H9 (cell line): Measurements from ENCODE around the gene DTYMK. TPM values are rescaled to one million over a fixed set of nuclear protein-coding genes. Genes with fewer than 3 reads are reported as not detected.

Source experiments
- DNase-seq: peaks from one replicate; pipeline ENCODE4 v3.0.0-alpha.2; 2017
- H2AFZ ChIP-seq: one replicate; pipeline ENCODE4 v1.6.1; 2013; ENCODE audit warnings: mild to moderate bottlenecking, low read length, control low read depth, moderate library complexity
- H2AK5ac ChIP-seq: 2 replicates; pipeline ENCODE4 v1.6.1; 2013; ENCODE audit warnings: low read length, control low read depth, mixed read lengths; ENCODE audit not compliant: insufficient read length
- H2BK120ac ChIP-seq: one replicate; pipeline ENCODE4 v1.6.1; 2013; ENCODE audit warnings: low read depth, mild to moderate bottlenecking, low read length, control low read depth, inconsistent platforms; ENCODE audit not compliant: poor library complexity, severe bottlenecking
- H2BK12ac ChIP-seq: 2 replicates; pipeline ENCODE4 v1.6.1; 2013; ENCODE audit warnings: low read length, control low read depth, mixed read lengths, low read depth; ENCODE audit not compliant: insufficient read length
- H2BK15ac ChIP-seq: 2 replicates; pipeline ENCODE4 v1.6.1; 2013; ENCODE audit warnings: low read depth, low read length, control low read depth
- H2BK20ac ChIP-seq: one replicate; pipeline ENCODE4 v1.6.1; 2013; ENCODE audit warnings: low read depth, mild to moderate bottlenecking, low read length, control low read depth, inconsistent platforms; ENCODE audit not compliant: poor library complexity, severe bottlenecking
- H2BK5ac ChIP-seq: 2 replicates; pipeline ENCODE4 v1.6.1; 2013; ENCODE audit warnings: low read length, control low read depth, mixed read lengths; ENCODE audit not compliant: insufficient read length
- H3K14ac ChIP-seq: 2 replicates; pipeline ENCODE4 v1.6.1; 2013; ENCODE audit warnings: low read length, control low read depth; ENCODE audit not compliant: insufficient read depth
- H3K18ac ChIP-seq: 2 replicates; pipeline ENCODE4 v1.6.1; 2013; ENCODE audit warnings: low read depth, mild to moderate bottlenecking, mixed read lengths, low read length, control low read depth; ENCODE audit not compliant: insufficient read length
- H3K23ac ChIP-seq: 2 replicates; pipeline ENCODE4 v1.6.1; 2013; ENCODE audit warnings: low read length, control low read depth, mixed read lengths, low read depth; ENCODE audit not compliant: insufficient read length
- H3K23me2 ChIP-seq: 2 replicates; pipeline ENCODE4 v1.6.1; 2013; ENCODE audit warnings: low read depth, mild to moderate bottlenecking, mixed read lengths, low read length, control low read depth; ENCODE audit not compliant: insufficient read length, poor library complexity, severe bottlenecking
- H3K27ac ChIP-seq: 2 replicates; pipeline ENCODE4 v1.5.1; 2013; ENCODE audit warnings: low read length, control low read depth, mixed read lengths, low read depth; ENCODE audit not compliant: insufficient read length
- H3K27me3 ChIP-seq: 2 replicates; pipeline ENCODE4 v1.6.1; 2013; ENCODE audit warnings: low read length, control low read depth, inconsistent platforms; ENCODE audit not compliant: insufficient read depth
- H3K4ac ChIP-seq: 2 replicates; pipeline ENCODE4 v1.6.1; 2013; ENCODE audit warnings: low read depth, mild to moderate bottlenecking, control low read depth, inconsistent platforms, low read length, moderate library complexity
- H3K4me1 ChIP-seq: 2 replicates; pipeline ENCODE4 v1.6.1; 2013; ENCODE audit warnings: low read length, control low read depth, inconsistent platforms; ENCODE audit not compliant: insufficient read depth
- H3K4me2 ChIP-seq: 2 replicates; pipeline ENCODE4 v1.6.1; 2013; ENCODE audit warnings: low read length, control low read depth, mixed read lengths; ENCODE audit not compliant: insufficient read length, insufficient read depth
- H3K56ac ChIP-seq: 2 replicates; pipeline ENCODE4 v1.6.1; 2013; ENCODE audit warnings: low read depth, mild to moderate bottlenecking, mixed read lengths, low read length, control low read depth; ENCODE audit not compliant: insufficient read length
- H3K79me1 ChIP-seq: 2 replicates; pipeline ENCODE4 v1.6.1; 2013; ENCODE audit warnings: low read depth, mild to moderate bottlenecking, moderate library complexity, low read length, control low read depth, inconsistent platforms; ENCODE audit not compliant: insufficient read depth, poor library complexity, severe bottlenecking
- H3K79me2 ChIP-seq: 2 replicates; pipeline ENCODE4 v1.6.1; 2013; ENCODE audit warnings: low read length, control low read depth, inconsistent platforms; ENCODE audit not compliant: insufficient read depth
- H3K9ac ChIP-seq: 2 replicates; pipeline ENCODE4 v1.6.1; 2013; ENCODE audit warnings: low read length, control low read depth, mixed read lengths; ENCODE audit not compliant: insufficient read length; ENCODE audit errors: extremely low read depth
- H3K9me3 ChIP-seq: one replicate; pipeline ENCODE4 v1.6.1; 2013; ENCODE audit warnings: low read depth, low read length, inconsistent platforms; ENCODE audit not compliant: control insufficient read depth
- H3T11ph ChIP-seq: one replicate; pipeline ENCODE4 v1.6.1; 2013; ENCODE audit warnings: mild to moderate bottlenecking, low read length, control low read depth, inconsistent platforms
- H4K20me1 ChIP-seq: one replicate; pipeline ENCODE4 v1.6.1; 2013; ENCODE audit not compliant: control insufficient read depth, insufficient read length, insufficient read depth
- H4K5ac ChIP-seq: 2 replicates; pipeline ENCODE4 v1.6.1; 2013; ENCODE audit warnings: low read depth, mild to moderate bottlenecking, mixed read lengths, low read length, control low read depth; ENCODE audit not compliant: insufficient read length
- H4K8ac ChIP-seq: replicated peaks from 2 replicates; pipeline ENCODE4 v1.6.1; 2013; ENCODE audit warnings: low read length, control low read depth, mixed read lengths, low read depth; ENCODE audit not compliant: insufficient read length
- H4K91ac ChIP-seq: 2 replicates; pipeline ENCODE4 v1.6.1; 2013; ENCODE audit warnings: low read depth, mild to moderate bottlenecking, moderate library complexity, mixed read lengths, low read length, control low read depth; ENCODE audit not compliant: insufficient read length
- H3K27ac Mint-ChIP-seq, 3 experiments: 2 replicates in 2 of 3; 3 replicates in 1 of 3; pipeline ENCODE4 v1.8.0; 2020 to 2021; ENCODE audit warnings: mixed read lengths in 3 of 3, mild to moderate bottlenecking in 1 of 3, moderate library complexity in 1 of 3
- H3K27me3 Mint-ChIP-seq: 2 replicates; pipeline ENCODE4 v1.8.0; 2021; ENCODE audit warnings: low read depth, mild to moderate bottlenecking, moderate library complexity, mixed read lengths
- H3K36me3 Mint-ChIP-seq, 3 experiments: 2 replicates in 2 of 3; 3 replicates in 1 of 3; pipeline ENCODE4 v1.8.0; 2020 to 2021; ENCODE audit warnings: low read depth in 3 of 3, mixed read lengths in 3 of 3; ENCODE audit not compliant: insufficient read depth in 1 of 3
- H3K4me1 Mint-ChIP-seq, 2 experiments: 2 replicates each; pipeline ENCODE4 v1.8.0; 2020; ENCODE audit warnings: mixed read lengths in 2 of 2
- H3K4me3 Mint-ChIP-seq, 2 experiments: 2 replicates in 1 of 2; 3 replicates in 1 of 2; pipeline ENCODE4 v1.8.0; 2020 to 2021; ENCODE audit warnings: mild to moderate bottlenecking in 2 of 2, mixed read lengths in 2 of 2, moderate library complexity in 1 of 2
- H3K9me3 Mint-ChIP-seq, 2 experiments: 2 replicates in 1 of 2; 3 replicates in 1 of 2; pipeline ENCODE4 v1.8.0; 2020; ENCODE audit warnings: mild to moderate bottlenecking in 2 of 2, mixed read lengths in 2 of 2, moderate library complexity in 1 of 2
- CTCF ChIP-seq: fragments of 200-600 bp; sonication (generic); conservative IDR thresholded peaks from 3 replicates; pipeline ENCODE4 v1.8.0; 2021; ENCODE audit warnings: antibody characterized with exemption, mild to moderate bottlenecking
- WGBS: extraction: QIAGEN DNeasy Blood & Tissue Kit; methylation state at CpG from one replicate; pipeline ENCODE4 v1.1.7; 2013; ENCODE audit warnings: missing lambda C conversion rate, low lambda C conversion rate, mixed read lengths; ENCODE audit not compliant: insufficient read length; ENCODE audit errors: extremely low coverage; 5-methylcytosine and 5-hydroxymethylcytosine counted together
- total RNA-seq: library from RNA; stranded (reverse); gene quantifications from 2 replicates; pipeline ENCODE4 v1.2.1, GENCODE V29; 2021

The DTYMK gene
- total RNA-seq, 1 experiment from 2014 or later = 76.0 TPM

GRCh38 chr2:241632478-241633325, 53.9 kb downstream of the DTYMK start:
- peaks cover 3% of the 10 kb centered on the region for H3K4me1 ChIP-seq
- Mint-ChIP-seq H3K4me3 (0 out of 5 replicates have a peak overlapping the region, but pooled peaks of 1 of the 2 experiments have one; percentile 36), H3K27ac (no peak overlapping the region), H3K36me3 (peaks cover 16 to 54% (median 39%) of the 10 kb centered on the region in 3 experiments; a peak in 6 of 7 replicates), H3K9me3 (no peaks in the 10 kb centered on the region), H3K27me3 (no peaks in the 10 kb centered on the region), H3K4me1 (peaks cover 8 to 9% of the 10 kb centered on the region in 2 experiments)
- no peak overlapping the region for H3K4me2 ChIP-seq
- H4K5ac ChIP-seq = no peak overlapping the region
- peaks cover 3% of the 10 kb centered on the region for H3K79me1 ChIP-seq
- no peaks in the 10 kb centered on the region for H4K20me1 ChIP-seq
- H2BK15ac ChIP-seq = no peak overlapping the region
- H3K79me2 ChIP-seq = peaks cover 9% of the 10 kb centered on the region; the same call in 1 of the 2 replicates
- TF ChIP-seq CTCF = no peak
- H2AFZ ChIP-seq = no peak overlapping the region
- H3K56ac ChIP-seq = peak overlapping the region; percentile 8
- H2AK5ac ChIP-seq = no peak overlapping the region
- H3K9me3 ChIP-seq = no peaks in the 10 kb centered on the region
- no peak overlapping the region for H3T11ph ChIP-seq
- no peak for DNase-seq
- no peak overlapping the region for H3K23ac ChIP-seq
- H4K8ac ChIP-seq = no peak overlapping the region
- no peaks in the 10 kb centered on the region for H3K27me3 ChIP-seq
- H2BK12ac ChIP-seq = no peak overlapping the region
- H4K91ac ChIP-seq = no peak overlapping the region
- no peak overlapping the region for H2BK120ac ChIP-seq
- no peak overlapping the region for H3K27ac ChIP-seq
- H3K18ac ChIP-seq = no peak overlapping the region
- H2BK20ac ChIP-seq = no peak overlapping the region
- no peak overlapping the region for H3K4ac ChIP-seq
- no peak overlapping the region for H3K14ac ChIP-seq
- no peak overlapping the region for H2BK5ac ChIP-seq
- peaks cover 3% of the 10 kb centered on the region for H3K23me2 ChIP-seq
- no peak overlapping the region for H3K9ac ChIP-seq
- no CpG with 5 or more reads among the region's 39 CpGs for WGBS
